ENCODE measurements around the gene KCNK3.

DNA sequence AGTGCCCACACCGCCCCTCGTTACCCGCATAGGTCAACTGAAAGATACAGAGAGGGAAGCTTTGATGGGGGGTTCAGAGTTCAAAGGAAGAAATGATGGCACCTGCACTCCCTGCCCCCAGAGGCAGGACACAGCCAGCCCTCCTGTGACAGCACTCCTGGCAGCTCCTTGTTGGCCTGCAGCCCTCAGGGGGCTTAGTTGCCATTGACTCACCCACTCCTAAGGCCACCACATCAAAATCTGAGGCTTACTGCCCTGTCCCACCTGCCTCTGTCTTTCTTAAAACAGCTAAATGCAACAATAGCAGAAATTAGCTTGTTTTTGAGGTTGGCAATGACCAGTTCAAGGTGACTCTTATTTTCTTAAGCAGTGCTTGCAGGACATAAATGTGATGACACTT is 39.9 kb downstream of the KCNK3 start:
- TF ChIP-seq POLR2A (IDR thresholded peaks at IDR 0.05; ENCODE audit: low read length): no peak
- no peak for TF ChIP-seq GATA1 (IDR thresholded peaks at IDR 0.05; ENCODE audit: low read depth, low read length)

Measured in erythroblast (primary cell).